GM12878 (cell line): ENCODE data around the gene LAMP1. TPM values are rescaled to one million over a fixed set of nuclear protein-coding genes. Genes with fewer than 3 reads are reported as not detected.

Source experiments
- ATAC-seq: fragments of 200-7000 bp; cut with Tn5 transposase; 3 replicates; pipeline ENCODE4 v1.9.1; 2020; ENCODE audit warnings: mild to moderate bottlenecking, moderate library complexity
- BruUV-seq: library from RNA; stranded (reverse); fragments of 400-500 nt; replicated peaks from 2 replicates; lab custom pipeline; 2021; lab: Mats Ljungman, UMichigan
- CTCF ChIA-PET: fragments of 300-600 bp; sonication (Branson Sonifier 250); formaldehyde crosslinking; extraction: SDS; loops from one replicate; lab custom pipeline; 2021; ENCODE audit warnings: inconsistent platforms; lab: Yijun Ruan, JAX
- POLR2A ChIA-PET: fragments of 350-600 bp; formaldehyde crosslinking; extraction: SDS; loops from one replicate; lab custom pipeline; 2021; ENCODE audit warnings: inconsistent platforms; lab: Charles Lee
- RAD21 ChIA-PET: fragments of 300-600 bp; sonication (Branson Sonifier 250); formaldehyde crosslinking; loops from one replicate; lab custom pipeline; 2023; ENCODE audit warnings: antibody characterized with exemption; ENCODE audit not compliant: unreplicated experiment; lab: Charles Lee
- SMC1A ChIA-PET: fragments of 300-600 bp; sonication (Branson Sonifier 250); formaldehyde crosslinking; loops from one replicate; lab custom pipeline; 2023; ENCODE audit not compliant: unreplicated experiment, uncharacterized antibody; lab: Charles Lee
- DNase-seq: peaks from one replicate; pipeline ENCODE4 v3.0.0-alpha.2; 2011; ENCODE audit warnings: low read depth, low spot score
- FAIRE-seq: peaks from 3 replicates; lab custom pipeline; 2011; peaks lifted over from hg19 to GRCh38; lab: Jason Lieb, UNC
- H2AFZ ChIP-seq: 2 replicates; pipeline ENCODE4 v1.6.0; 2011; ENCODE audit warnings: low read depth, low read length, control low read depth; ENCODE audit not compliant: control insufficient read depth
- H3K27ac ChIP-seq: 2 replicates; pipeline ENCODE4 v1.5.1; 2011; ENCODE audit warnings: control low read depth; ENCODE audit not compliant: control insufficient read depth, insufficient read depth
- H3K27me3 ChIP-seq, 2 experiments: replicated peaks in 1 of 2; 2 replicates each; pipeline versions ENCODE4 v1.6.0 to v1.6.1; 2011; ENCODE audit warnings: low read length in 1 of 2; ENCODE audit not compliant: control insufficient read depth in 2 of 2, insufficient read depth in 2 of 2
- H3K36me3 ChIP-seq, 2 experiments: 2 replicates each; pipeline ENCODE4 v1.5.1; 2011; ENCODE audit warnings: low read length in 1 of 2; ENCODE audit not compliant: control insufficient read depth in 2 of 2, insufficient read depth in 2 of 2
- H3K4me1 ChIP-seq: 2 replicates; pipeline ENCODE4 v1.6.1; 2011; ENCODE audit warnings: mild to moderate bottlenecking, low read length, moderate library complexity, mixed read lengths; ENCODE audit not compliant: control insufficient read depth, insufficient read depth
- H3K4me2 ChIP-seq: 2 replicates; pipeline ENCODE4 v1.6.0; 2011; ENCODE audit warnings: control low read depth; ENCODE audit not compliant: control insufficient read depth, insufficient read depth
- H3K4me3 ChIP-seq: fragments of 200-600 bp; sonication (generic); 2 replicates; pipeline ENCODE4 v1.5.1; 2016
- H3K79me2 ChIP-seq: 2 replicates; pipeline ENCODE4 v1.6.0; 2011; ENCODE audit warnings: low read length; ENCODE audit not compliant: control insufficient read depth, insufficient read depth
- H3K9ac ChIP-seq: 2 replicates; pipeline ENCODE4 v1.8.0; 2011; ENCODE audit warnings: low read length, control low read depth, mixed read lengths; ENCODE audit not compliant: control insufficient read depth, insufficient read depth
- H3K9me3 ChIP-seq: replicated peaks from 3 replicates; pipeline ENCODE4 v1.5.1; 2011; ENCODE audit warnings: mild to moderate bottlenecking, low read length; ENCODE audit not compliant: control insufficient read depth, insufficient read depth
- H4K20me1 ChIP-seq: 2 replicates; pipeline ENCODE4 v1.6.0; 2011; ENCODE audit not compliant: control insufficient read depth, insufficient read depth
- BMI1 ChIP-seq: fragments of 450-650 bp; IDR thresholded peaks from 2 replicates; pipeline ENCODE4 v1.6.1; 2016; ENCODE audit warnings: mild to moderate bottlenecking, moderate library complexity, borderline replicate concordance
- CBX3 ChIP-seq: fragments of 200-600 bp; sonication (generic); IDR thresholded peaks from 2 replicates; pipeline ENCODE4 v1.6.1; 2016; ENCODE audit warnings: low read depth, borderline replicate concordance
- GATAD2B ChIP-seq: fragments of 450-650 bp; conservative IDR thresholded peaks from 2 replicates; pipeline ENCODE4 v1.6.1; 2017; ENCODE audit warnings: low read depth, mild to moderate bottlenecking, moderate library complexity
- NFXL1 ChIP-seq: fragments of 450-650 bp; IDR thresholded peaks from 2 replicates; pipeline ENCODE4 v1.6.1; 2017; ENCODE audit warnings: antibody characterized with exemption, mild to moderate bottlenecking, borderline replicate concordance
- NR2C1 ChIP-seq: fragments of 450-650 bp; IDR thresholded peaks from 2 replicates; pipeline ENCODE4 v1.6.1; 2017; ENCODE audit warnings: antibody characterized with exemption, mild to moderate bottlenecking, moderate library complexity
- NR2C2 ChIP-seq: IDR thresholded peaks from 2 replicates; pipeline ENCODE4 v1.6.1; 2011; ENCODE audit warnings: borderline replicate concordance, low read depth; ENCODE audit not compliant: control insufficient read depth, insufficient read length
- NRF1 ChIP-seq: conservative IDR thresholded peaks from 2 replicates; pipeline ENCODE4 v1.6.1; 2011; ENCODE audit warnings: mild to moderate bottlenecking, low read depth, low read length, improper control_type of control experiment
- RCOR1 ChIP-seq: conservative IDR thresholded peaks from 2 replicates; pipeline ENCODE4 v1.6.1; 2012; ENCODE audit warnings: low read depth, low read length, improper control_type of control experiment
- WGBS: methylation state at CpG from one replicate; pipeline ENCODE4 v1.1.6; 2016; ENCODE audit warnings: low lambda C conversion rate; ENCODE audit not compliant: insufficient replicate concordance, insufficient coverage; ENCODE audit errors: missing lambda C conversion rate; 5-methylcytosine and 5-hydroxymethylcytosine counted together
- in situ Hi-C: fragments of 300-500 bp; cut with MboI; formaldehyde crosslinking; loops from 9 replicates; pipeline ENCODE4 v1.14.3; 2018; ENCODE audit warnings: mixed read lengths
- intact Hi-C: fragments of 100-400 bp; cut with micrococcal nuclease; formaldehyde crosslinking; loops from one replicate; pipeline ENCODE4 v1.14.2; 2022; ENCODE audit not compliant: unreplicated experiment
- polyA plus RNA-seq, 11 experiments: library from polyadenylated mRNA; depleted of rRNA in 4 of 11; unstranded in 6 of 11; stranded (reverse) in 5 of 11; fragments of >200 nt; fragmentation: Nextera tagmentation in 4 of 11; fragmentation: Illumina TruSeq in 1 of 11; extraction: Ambion mirVana in 4 of 11; extraction: Trizol in 1 of 11; gene quantifications; 1 replicate in 1 of 11; 2 replicates in 10 of 11; pipeline versions ENCODE4 v1.2.1 to v1.2.3, GENCODE V29; 2011 to 2016; ENCODE audit warnings: inconsistent platforms in 2 of 11, missing spikeins in 2 of 11, low read depth in 1 of 11
- total RNA-seq, 4 experiments: library from RNA; depleted of rRNA in 3 of 4; stranded (reverse); fragments of >200 nt in 3 of 4; fragmentation: Illumina TruSeq in 1 of 4; extraction: Trizol in 1 of 4; gene quantifications; 2 replicates each; pipeline versions ENCODE4 v1.2.1 to v1.2.3, GENCODE V29; 2013 to 2021
- TF ChIP-seq, protein P1 (sequence below): fragments of 450-650 bp; formaldehyde crosslinking; IDR thresholded peaks from 2 replicates; pipeline ENCODE4 v1.5.0; 2022; ENCODE audit warnings: mild to moderate bottlenecking, missing genetic modification characterization
- TF ChIP-seq, protein P2 (sequence below): fragments of 450-650 bp; IDR thresholded peaks from 2 replicates; pipeline ENCODE4 v1.6.1; 2018; ENCODE audit warnings: borderline replicate concordance, mild to moderate bottlenecking; ENCODE audit not compliant: partially characterized antibody

LAMP1 gene
- total and polyA plus RNA-seq, 10 of the 15 experiments (the other 5 are each of a cell fraction or from before 2014, with no cell fraction given), result 2.5 to 83.0 (median 32.7) TPM

DNA sequence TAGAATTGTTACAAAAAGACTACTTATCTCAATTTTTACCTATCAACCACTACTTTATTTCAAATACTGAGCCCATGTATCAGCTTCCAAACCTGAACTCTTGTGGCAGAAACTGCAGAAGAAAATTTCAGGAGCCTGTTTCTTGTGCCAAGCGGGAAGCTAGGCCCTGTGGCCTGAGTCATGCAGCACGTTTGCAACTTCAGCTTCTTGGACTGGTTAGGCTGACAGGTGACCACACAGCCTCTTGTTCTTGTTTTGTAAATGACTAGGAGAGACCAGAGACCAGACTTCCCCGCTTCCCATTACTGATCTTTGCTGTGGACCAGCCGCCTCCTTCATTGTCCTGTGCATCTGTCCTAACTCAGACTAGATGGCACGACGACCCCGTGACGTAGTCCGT lies 3.4 kb upstream of the LAMP1 start:
- in situ Hi-C loops, result no loop called here
- Histone ChIP-seq H3K9ac (no peak overlapping the region), H3K4me1 (no peaks in the 10 kb centered on the region; the same call in 1 of the 2 replicates), H3K27me3 (peaks cover 0 to 2% of the 10 kb centered on the region in 2 experiments; a peak in 2 of 4 replicates), H3K36me3 (no peaks in the 10 kb centered on the region), H3K4me2 (no peak overlapping the region), H4K20me1 (no peaks in the 10 kb centered on the region), H3K27ac (no peak overlapping the region), H3K9me3 (no peaks in the 10 kb centered on the region; the same call in 2 of the 3 replicates), H3K79me2 (peaks cover 18% of the 10 kb centered on the region)
- WGBS, result 59% methylated on average over 9 of the region's 9 CpGs
- DNase-seq (no peak), FAIRE-seq (no peak)
- RAD21 ChIA-PET, result no interaction called here
- no TSS peak for BruUV-seq
- intact Hi-C loops, result loop anchor here (10.0 kb wide), 1 partner anchor 291 kb away; the partner anchor contains the start of gene TFDP1
- CTCF ChIA-PET, result no interaction called here
- TF ChIP-seq GATAD2B (no peak), RCOR1 (no peak), NRF1 (no peak), NR2C2 (no peak), NR2C1 (no peak), CBX3 (no peak), NFXL1 (no peak), BMI1 (no peak)
- TF ChIP-seq, protein P1, sequence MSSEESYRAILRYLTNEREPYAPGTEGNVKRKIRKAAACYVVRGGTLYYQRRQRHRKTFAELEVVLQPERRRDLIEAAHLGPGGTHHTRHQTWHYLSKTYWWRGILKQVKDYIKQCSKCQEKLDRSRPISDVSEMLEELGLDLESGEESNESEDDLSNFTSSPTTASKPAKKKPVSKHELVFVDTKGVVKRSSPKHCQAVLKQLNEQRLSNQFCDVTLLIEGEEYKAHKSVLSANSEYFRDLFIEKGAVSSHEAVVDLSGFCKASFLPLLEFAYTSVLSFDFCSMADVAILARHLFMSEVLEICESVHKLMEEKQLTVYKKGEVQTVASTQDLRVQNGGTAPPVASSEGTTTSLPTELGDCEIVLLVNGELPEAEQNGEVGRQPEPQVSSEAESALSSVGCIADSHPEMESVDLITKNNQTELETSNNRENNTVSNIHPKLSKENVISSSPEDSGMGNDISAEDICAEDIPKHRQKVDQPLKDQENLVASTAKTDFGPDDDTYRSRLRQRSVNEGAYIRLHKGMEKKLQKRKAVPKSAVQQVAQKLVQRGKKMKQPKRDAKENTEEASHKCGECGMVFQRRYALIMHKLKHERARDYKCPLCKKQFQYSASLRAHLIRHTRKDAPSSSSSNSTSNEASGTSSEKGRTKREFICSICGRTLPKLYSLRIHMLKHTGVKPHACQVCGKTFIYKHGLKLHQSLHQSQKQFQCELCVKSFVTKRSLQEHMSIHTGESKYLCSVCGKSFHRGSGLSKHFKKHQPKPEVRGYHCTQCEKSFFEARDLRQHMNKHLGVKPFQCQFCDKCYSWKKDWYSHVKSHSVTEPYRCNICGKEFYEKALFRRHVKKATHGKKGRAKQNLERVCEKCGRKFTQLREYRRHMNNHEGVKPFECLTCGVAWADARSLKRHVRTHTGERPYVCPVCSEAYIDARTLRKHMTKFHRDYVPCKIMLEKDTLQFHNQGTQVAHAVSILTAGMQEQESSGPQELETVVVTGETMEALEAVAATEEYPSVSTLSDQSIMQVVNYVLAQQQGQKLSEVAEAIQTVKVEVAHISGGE (CRISPR knock-in tag), result no peak
- TF ChIP-seq, protein P2, sequence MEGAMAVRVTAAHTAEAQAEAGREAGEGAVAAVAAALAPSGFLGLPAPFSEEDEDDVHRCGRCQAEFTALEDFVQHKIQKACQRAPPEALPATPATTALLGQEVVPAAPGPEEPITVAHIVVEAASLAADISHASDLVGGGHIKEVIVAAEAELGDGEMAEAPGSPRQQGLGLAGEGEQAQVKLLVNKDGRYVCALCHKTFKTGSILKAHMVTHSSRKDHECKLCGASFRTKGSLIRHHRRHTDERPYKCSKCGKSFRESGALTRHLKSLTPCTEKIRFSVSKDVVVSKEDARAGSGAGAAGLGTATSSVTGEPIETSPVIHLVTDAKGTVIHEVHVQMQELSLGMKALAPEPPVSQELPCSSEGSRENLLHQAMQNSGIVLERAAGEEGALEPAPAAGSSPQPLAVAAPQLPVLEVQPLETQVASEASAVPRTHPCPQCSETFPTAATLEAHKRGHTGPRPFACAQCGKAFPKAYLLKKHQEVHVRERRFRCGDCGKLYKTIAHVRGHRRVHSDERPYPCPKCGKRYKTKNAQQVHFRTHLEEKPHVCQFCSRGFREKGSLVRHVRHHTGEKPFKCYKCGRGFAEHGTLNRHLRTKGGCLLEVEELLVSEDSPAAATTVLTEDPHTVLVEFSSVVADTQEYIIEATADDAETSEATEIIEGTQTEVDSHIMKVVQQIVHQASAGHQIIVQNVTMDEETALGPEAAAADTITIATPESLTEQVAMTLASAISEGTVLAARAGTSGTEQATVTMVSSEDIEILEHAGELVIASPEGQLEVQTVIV, result no peak
- TF ChIP-seq, all 136 proteins: peak for 0
- no peak for ATAC-seq
- POLR2A ChIA-PET, result no interaction called here
- no peak overlapping the region for H3K4me3 ChIP-seq
- H2AFZ ChIP-seq, result no peak overlapping the region
- SMC1A ChIA-PET, result no interaction called here
